Measurements from ENCODE around the gene DNAJC12.
"Not testable (repeated sequence)": the region's sequence is repeated elsewhere in the genome, so short reads cannot be mapped to it uniquely, and the experiment has no call there.

The DNAJC12 gene

DNA sequence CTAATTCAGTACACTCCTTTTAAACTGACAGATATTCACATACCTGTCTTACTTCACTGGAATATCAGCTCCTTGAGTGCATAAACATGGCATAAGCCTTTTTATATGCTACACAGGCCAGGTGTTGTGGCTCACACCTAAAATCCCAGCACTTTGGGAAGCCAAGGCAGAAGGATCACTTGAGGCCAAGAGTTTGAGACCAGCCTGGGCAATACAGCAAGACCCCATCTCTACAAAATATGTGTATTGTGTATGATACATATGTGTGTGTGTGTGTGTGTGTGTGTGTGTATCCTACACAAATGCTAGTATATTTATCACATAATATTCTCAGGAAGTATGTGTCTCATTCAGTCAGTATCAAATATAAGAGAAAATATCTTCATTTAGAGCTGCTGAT is 45.3 kb downstream of the DNAJC12 start:
- DNase-seq (ENCODE audit: low read depth): no peak

DNA sequence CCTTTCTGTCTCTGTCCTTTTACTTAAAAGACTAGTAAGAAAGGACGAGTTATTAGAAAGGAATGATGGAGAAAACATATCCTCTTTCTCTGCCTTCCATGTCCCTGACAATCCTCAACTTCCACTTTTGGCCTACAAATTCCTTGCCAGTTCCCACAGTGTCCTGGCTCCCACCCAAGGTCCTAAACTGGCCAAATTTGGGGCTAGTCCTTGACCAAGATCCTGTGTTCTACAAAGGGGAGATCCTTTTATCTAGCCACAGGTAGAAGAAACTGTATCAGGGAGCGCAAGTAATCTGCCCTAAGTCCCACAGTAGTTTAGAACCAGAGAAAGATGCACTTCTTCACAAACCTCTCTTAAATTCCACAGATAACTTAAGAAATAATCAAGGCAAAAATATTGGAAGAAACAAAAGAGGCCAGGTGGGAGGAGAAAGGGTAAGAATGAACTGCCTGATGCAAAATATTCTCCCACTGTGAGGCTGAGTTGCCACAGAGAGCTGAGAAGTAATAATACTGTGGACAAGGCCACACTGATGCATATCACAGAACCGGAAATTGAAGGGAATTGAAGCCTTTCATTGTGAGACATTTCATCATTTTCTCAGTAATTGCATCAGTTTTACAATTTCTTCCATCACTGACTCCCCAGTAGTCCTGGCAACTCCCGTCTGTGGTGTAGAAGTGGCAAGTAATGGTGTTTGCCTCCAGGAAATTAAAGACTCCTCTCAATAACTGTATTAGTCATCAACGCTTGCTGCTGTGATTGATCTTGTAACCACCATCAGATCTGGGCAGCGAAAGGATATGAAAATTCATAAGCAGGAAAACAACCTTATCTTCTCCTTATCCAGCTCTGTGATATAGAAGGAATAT is 47.2 kb downstream of the DNAJC12 start:
- no peak for DNase-seq (ENCODE audit: low read depth)

- no peak for DNase-seq (ENCODE audit: low read depth)
These were observed 48.2 kb downstream of the DNAJC12 start for GRCh38 chr10:67789769-67790168.

- DNase-seq (ENCODE audit: low read depth): no peak
These were observed 49.7 kb downstream of the DNAJC12 start for GRCh38 chr10:67788028-67788886.

DNA sequence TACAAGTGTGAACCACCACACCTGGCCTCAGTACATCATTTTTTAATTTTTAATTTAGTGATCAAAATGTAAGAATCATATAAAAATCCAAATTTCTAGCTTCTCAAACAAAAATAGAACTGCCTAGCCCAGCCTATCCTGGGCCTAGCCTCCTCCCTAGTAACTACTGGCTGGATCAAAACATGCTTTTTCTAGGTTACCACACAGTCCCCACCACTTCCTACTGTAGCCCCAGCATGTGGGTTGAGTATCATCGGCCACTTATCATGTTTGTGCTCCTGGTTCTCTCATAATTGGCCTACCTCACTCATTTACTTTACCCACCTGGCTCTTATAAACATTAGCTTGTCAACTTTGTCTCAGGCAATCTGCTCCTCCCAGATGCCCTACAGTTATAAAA is 52.9 kb downstream of the DNAJC12 start:
- DNase-seq (ENCODE audit: low read depth): no peak

DNA sequence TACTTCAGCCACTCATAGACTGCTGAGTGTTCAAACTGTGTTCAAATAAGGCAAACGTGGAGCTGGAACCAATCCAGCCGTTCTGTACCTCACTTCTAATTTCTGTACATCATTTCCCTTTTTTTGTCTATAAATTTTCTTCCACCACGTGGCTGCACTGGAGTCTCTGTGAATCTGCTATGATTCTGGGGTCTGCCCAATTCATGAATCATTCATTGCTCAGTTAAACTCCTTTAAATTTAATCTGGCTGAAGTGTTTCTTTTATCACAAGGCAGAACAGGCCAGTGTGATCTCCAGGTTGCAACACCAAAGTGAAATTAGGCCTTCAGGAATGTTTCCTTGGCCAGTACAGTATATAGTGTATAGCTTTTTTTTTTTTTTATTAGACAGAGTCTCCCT is 53.5 kb downstream of the DNAJC12 start:
- DNase-seq (ENCODE audit: low read depth): no peak

DNA sequence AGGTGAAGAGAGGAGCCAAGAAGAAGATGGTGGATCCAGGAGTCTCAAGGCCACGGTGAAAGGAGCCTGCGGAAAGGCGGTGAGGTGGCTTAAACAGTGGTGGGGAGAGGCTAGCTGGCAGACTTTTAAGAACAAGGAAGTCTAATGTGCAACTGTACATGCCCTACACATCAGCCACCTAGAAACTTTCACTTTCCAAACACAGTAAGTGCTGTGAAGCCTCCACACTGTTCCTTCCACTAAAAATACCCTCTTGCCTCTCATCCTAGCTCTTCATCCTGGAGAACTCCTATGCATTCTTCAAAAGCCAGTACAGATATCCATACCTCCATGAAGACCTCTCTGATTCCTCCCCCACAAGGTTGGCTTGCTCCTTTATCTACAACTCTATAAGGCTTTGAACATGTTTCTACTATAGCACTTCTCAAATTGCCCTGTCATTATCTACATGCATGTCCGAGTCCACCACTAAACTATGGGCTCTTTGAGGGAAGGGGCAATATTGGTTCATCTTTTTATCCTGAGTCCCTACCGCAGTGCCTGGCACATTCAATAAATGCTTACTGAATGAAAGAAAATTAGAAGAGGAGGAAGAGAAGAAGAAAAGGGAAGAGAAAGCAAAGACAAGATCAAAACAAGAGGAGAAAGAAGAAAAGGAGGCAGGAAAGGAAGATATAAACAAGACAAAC is 54.2 kb downstream of the DNAJC12 start:
- DNase-seq (ENCODE audit: low read depth): no peak

GRCh38 chr10:67782530-67782929 is 55.5 kb downstream of the DNAJC12 start:
- DNase-seq (ENCODE audit: low read depth): no peak

GRCh38 chr10:67780759-67781538 is 57.0 kb downstream of the DNAJC12 start:
- no peak for DNase-seq (ENCODE audit: low read depth)

DNA sequence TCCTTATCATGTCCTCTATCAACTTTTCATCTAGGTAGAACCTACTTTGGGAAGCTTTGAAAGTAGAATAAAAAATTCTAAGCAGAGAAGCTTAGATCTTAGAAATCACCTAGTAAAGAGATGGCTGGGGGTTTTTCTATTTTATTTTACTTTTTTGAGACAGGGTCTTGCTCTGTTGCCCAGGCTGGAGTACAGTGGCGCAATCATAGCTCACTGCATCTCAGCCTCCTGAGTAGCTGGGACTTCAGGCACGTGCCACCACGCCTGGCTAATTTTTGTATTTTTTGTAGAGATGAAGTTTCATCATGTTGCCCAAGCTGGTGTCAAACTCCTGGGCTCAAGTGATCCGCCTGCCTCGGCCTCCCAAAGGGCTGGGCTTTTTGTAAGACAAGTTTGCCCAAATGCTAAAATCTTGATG is 57.8 kb downstream of the DNAJC12 start:
- DNase-seq (ENCODE audit: low read depth): not testable (repeated sequence)

DNA sequence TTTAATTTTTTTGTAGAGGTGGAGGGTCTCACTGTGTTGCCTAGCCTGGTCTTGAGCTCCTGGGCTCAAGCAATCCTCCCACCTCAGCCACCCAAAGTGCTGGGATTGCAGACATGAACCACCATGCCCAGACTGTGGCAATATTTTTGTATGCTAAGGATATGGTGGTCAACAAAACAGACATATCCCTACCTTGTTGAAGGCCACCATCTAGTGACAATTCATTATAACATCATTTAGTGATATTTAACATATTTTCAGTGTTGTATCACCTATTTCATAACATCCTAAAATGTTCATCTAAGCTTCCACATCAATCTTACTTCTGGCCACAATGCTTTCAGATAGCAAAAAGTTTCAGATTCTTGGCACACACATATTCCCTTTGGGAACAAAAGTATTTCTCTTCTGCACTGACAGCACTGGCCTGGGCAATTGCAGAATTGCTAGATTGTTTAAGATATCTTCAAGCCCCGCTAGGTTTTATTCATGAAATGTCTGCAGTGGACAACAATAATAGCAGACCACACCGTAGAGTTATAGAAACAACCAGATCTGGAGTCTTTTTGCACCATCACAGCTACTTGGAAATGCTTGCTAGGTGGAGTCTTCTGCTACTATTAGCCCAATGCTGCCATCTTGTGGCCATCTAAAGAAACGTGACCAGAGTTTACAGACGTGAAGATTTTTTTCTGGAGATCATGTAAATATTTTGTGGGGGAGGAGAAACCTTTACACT is 58.4 kb downstream of the DNAJC12 start:
- peak; percentile 41 for DNase-seq (ENCODE audit: low read depth)

GRCh38 chr10:67776371-67776770 is 61.6 kb downstream of the DNAJC12 start:
- DNase-seq (ENCODE audit: low read depth): no peak

- no peak for DNase-seq (ENCODE audit: low read depth)
These were observed 62.7 kb downstream of the DNAJC12 start for GRCh38 chr10:67775279-67775678.

DNA sequence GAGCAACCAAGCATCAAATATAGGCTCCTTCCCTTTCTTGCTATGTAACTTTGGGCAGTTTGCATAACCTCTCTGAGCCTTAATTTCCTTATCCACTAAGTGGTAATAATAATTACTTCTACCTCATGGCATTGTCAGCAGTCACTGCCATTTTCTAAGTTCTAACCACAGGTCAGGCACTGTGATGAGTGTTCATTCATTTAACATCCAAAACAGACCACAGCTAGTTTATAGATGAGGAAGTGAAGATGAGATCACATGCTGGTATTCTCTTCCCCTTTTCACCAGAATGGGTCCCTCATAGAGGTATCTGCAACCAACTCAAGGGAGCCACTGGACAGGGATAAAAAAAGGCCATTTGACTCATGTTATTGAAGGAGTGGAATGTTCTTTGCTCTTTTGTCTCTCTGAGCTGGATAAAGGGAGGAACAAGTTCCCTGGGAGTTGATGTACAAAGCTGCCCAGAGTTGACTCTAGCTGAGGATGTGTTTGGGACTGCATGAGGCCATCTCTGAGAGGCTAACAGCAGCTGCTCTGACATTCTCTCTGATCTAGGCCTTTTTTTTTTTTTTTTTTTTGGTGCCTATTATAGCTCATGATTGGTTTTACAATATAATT is 65.0 kb downstream of the DNAJC12 start:
- no peak for DNase-seq (ENCODE audit: low read depth)

- no peak for DNase-seq (ENCODE audit: low read depth)
These were observed 65.8 kb downstream of the DNAJC12 start for GRCh38 chr10:67772151-67772550.

DNA sequence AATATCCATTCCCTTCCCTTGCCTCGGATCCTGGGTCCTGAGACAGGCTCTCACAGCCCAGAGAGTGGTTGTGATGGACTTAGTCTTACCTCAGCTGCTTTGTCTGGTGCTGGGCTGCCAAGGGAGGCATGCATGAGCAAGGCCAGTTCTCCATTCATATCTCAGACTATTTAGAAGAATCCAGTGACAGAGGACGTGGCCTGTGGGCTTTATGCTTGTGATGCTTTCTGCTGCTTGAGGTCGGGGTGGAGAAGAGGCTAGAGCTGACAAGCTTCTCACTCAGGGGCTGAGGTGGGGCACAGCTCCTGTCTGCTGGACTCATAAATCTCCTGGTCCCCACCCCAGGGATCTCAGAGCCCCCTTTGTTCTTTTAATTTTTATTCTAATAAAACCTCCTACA is 66.8 kb downstream of the DNAJC12 start:
- no peak for DNase-seq (ENCODE audit: low read depth)

DNA sequence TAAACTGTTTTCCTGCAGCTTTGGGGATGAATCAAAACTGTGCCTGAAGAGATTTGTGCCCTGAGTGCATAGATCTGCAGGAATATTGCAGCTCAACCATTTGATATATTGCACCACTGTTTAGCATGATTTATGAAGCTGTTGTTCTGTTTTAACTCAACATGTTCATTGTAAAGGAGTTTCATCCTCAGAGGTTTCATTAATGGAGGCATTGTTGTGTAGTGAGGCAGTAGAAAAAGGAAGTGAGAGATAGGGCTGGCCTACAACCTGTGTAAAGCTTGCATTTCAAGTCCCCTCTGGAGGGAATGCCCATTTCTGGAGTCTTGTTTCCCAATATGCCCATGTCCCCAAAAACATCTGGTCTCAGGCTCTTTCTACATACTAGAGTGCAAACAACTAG is 67.5 kb downstream of the DNAJC12 start:
- DNase-seq (ENCODE audit: low read depth): no peak

DNA sequence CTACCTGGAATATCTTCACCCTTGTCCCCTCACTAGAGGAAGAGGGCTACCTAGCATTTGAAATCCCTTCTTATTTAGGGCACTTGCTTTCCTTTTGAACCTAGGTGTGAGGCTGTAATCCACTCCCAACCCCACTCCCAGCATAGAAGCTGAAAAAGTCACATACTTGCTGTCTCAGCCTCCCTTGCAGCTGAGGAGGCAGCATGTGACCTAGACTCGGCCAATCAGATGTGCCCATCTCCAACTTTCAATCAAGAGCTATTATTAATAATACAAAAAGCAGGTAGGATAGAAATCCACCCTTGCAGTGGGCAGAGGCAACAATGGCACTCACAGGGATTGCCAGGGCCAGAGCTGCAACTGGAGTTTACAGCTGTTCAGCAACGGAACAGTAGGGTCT is 70.7 kb downstream of the DNAJC12 start:
- no peak for DNase-seq (ENCODE audit: low read depth)

DNA sequence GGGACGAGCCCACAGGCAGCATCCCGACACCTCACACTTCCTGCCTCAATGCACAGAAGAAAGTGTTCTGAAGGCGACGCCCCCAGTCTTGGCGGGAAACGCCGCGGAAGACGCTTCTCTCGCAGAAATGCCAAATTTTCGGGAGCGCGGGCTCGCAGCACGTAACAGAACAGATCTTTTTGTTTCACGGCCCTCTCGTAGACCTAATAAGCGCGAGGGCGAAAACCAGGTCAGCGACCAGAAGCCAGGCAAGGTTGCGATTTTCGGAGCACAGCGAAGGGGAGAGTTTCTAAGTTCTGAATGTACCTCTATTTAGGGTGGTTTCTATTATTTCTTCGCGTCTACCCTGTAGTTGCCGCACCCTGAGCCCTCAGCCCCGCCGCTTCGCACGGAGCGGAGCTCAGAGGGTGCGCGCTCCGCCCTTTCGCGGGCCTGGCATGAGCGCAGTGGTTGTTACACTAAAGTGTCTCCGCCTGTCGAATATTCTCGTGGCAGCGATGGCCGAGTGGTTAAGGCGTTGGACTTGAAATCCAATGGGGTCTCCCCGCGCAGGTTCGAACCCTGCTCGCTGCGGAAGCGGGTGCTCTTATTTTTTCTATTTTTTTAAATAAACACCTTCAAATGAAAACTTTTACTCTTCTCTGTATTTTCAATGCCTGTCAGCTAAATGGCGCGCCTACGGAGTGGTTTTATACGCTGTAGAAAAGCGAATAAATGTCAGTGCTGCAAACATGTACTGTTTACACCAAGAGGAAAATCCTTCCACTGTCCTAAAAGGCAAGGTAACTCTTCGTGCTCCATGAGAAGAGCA is 73.8 kb downstream of the DNAJC12 start:
- DNase-seq (ENCODE audit: low read depth): peak; percentile 72

Data from HS-27A (cell line).